ENCODE data around the gene AP3B1.

DNA sequence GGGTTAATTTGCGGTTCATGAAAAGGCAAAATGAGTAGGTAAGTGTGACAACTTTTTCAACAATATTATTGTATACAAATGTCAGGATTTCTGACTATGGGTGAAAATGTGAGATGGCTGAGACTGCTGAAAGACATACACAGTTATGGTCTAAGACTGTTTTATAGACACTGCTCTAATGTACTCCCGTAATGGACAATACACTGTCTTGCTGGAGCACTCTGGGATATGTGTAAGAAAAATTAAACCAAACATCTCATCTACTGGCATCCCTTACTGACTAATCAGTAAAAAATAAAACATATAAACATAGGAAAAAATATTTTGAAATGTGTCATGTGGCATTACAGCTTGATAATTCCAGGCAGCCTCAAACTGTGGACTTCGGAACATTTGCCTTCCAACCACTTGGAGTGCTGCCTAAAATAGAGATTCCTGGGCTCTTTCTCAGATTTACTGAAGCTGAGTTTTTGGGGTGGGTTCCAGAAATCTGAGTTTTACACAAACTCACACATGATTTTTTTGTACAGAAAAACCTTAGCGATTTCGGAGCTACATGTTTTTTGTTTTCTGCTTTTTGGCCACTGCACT lies 284.5 kb downstream of the AP3B1 start:
- TF ChIP-seq, protein P1, sequence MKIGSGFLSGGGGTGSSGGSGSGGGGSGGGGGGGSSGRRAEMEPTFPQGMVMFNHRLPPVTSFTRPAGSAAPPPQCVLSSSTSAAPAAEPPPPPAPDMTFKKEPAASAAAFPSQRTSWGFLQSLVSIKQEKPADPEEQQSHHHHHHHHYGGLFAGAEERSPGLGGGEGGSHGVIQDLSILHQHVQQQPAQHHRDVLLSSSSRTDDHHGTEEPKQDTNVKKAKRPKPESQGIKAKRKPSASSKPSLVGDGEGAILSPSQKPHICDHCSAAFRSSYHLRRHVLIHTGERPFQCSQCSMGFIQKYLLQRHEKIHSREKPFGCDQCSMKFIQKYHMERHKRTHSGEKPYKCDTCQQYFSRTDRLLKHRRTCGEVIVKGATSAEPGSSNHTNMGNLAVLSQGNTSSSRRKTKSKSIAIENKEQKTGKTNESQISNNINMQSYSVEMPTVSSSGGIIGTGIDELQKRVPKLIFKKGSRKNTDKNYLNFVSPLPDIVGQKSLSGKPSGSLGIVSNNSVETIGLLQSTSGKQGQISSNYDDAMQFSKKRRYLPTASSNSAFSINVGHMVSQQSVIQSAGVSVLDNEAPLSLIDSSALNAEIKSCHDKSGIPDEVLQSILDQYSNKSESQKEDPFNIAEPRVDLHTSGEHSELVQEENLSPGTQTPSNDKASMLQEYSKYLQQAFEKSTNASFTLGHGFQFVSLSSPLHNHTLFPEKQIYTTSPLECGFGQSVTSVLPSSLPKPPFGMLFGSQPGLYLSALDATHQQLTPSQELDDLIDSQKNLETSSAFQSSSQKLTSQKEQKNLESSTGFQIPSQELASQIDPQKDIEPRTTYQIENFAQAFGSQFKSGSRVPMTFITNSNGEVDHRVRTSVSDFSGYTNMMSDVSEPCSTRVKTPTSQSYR (CRISPR knock-in tag; IDR thresholded peaks at IDR 0.05) = no peak
- TF ChIP-seq, protein P2, sequence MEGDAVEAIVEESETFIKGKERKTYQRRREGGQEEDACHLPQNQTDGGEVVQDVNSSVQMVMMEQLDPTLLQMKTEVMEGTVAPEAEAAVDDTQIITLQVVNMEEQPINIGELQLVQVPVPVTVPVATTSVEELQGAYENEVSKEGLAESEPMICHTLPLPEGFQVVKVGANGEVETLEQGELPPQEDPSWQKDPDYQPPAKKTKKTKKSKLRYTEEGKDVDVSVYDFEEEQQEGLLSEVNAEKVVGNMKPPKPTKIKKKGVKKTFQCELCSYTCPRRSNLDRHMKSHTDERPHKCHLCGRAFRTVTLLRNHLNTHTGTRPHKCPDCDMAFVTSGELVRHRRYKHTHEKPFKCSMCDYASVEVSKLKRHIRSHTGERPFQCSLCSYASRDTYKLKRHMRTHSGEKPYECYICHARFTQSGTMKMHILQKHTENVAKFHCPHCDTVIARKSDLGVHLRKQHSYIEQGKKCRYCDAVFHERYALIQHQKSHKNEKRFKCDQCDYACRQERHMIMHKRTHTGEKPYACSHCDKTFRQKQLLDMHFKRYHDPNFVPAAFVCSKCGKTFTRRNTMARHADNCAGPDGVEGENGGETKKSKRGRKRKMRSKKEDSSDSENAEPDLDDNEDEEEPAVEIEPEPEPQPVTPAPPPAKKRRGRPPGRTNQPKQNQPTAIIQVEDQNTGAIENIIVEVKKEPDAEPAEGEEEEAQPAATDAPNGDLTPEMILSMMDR (IDR thresholded peaks at IDR 0.05) = no peak
